Ishikawa (cell line): ENCODE data around the gene PDZD7.

Experiments
- RAD21 ChIP-seq: IDR thresholded peaks from 2 replicates; pipeline ENCODE4 v1.6.1; 2012; ENCODE audit warnings: low read depth
- TAF1 ChIP-seq: IDR thresholded peaks from 2 replicates; pipeline ENCODE4 v1.6.1; 2012; ENCODE audit warnings: low read depth, mild to moderate bottlenecking
- YY1 ChIP-seq: IDR thresholded peaks from 2 replicates; pipeline ENCODE4 v1.6.1; 2012; ENCODE audit warnings: low read depth

DNA sequence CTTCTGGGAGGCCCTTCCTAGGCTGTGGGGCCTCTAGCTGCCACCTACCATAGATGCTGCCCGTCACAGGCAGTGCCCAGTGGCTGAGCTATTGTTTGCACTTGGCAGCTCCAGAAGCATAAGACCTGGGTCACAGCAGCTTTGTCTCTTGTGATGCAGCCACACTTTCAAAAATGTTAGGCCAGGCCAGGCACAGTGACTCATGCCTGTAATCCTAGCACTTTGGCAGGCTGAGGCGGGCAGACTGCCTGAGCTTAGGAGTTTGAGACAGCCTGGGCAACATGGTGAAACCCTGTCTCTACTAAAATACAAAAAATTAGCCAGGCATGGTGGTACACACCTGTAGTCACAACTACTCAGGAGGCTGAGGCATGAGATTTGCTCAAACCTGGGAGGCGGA is 21.4 kb upstream of the PDZD7 start:
- TF ChIP-seq RAD21 = no peak
- TF ChIP-seq TAF1 = no peak
- no peak for TF ChIP-seq YY1
